Measurements from ENCODE around the gene GPR143.

GRCh38 chrX:9789555-9789954, 23.9 kb upstream of the GPR143 start:
- TF ChIP-seq POLR2A (IDR thresholded peaks at IDR 0.05; ENCODE audit: low read depth, low read length) (no peak), TAF1 (IDR thresholded peaks at IDR 0.05; ENCODE audit: low read depth, low read length) (no peak), POLR2AphosphoS5 (IDR thresholded peaks at IDR 0.05; ENCODE audit: low read depth, low read length) (no peak), SPI1 (IDR thresholded peaks at IDR 0.05; ENCODE audit: low read depth, low read length) (no peak)
